Measurements from ENCODE around the gene MRTFA. TPM values are rescaled to one million over a fixed set of nuclear protein-coding genes. Genes with fewer than 3 reads are reported as not detected.

MRTFA gene
- total RNA-seq, 1 donor from 2014 or later = 47.8 TPM

DNA sequence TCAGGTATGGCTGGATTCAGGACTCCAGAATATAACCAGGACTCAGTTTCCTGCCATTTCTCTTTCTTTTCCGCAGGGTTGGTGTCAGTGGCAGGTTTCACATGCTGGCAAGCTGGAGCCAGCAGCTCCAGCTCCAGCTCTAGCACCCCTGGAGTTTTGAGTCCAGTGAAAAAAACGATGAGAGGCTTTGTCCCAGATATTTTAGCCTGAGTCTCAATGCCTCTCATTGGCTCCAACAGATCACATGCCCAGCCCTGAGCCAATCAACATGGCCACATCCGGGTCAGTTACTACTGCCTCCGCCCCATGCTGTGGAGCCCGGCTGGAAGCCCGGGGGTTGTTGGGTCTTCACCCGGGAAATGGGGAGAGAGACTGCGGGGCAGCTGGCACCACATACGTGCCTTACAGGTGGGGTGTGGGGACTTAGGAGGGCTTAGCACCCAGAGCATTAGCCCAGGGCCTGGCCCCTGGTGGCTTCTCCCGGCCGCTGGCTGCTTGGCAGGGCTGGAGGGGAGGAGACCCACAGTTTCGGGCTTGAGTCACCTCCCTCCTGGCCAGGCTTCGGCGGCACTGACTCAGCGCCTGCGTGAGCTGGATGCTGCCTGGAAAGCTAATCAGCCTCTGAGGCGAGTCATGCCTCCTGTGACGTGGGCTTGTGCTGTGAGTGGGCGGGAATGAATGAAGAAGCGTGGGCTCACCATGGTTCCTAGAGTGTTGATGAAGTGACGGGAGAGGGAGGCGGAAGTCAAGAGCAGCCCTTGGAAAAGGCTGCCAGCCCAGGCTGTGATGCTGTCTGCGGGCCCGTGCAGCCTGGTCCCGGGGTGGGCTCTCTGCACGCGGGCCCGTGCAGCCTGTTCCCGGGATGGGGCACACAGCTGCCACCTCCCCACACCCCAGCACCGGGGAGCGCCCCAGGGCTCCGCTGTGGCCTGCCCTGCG lies 15.3 kb upstream of the MRTFA start:
- peak; percentile 71 for DNase-seq (ENCODE audit: low spot score)
- intact Hi-C loops (cut with micrococcal nuclease) = loop anchor here (1.0 to 2.0 kb wide), 5 partner anchors 15 to 299 kb away; partner anchors contain the start of gene RBX1
- H3K27ac Mint-ChIP-seq = peak overlapping the region; percentile 91
- H3K27me3 Mint-ChIP-seq (ENCODE audit: insufficient read depth) = no peaks in the 10 kb centered on the region
- no peaks in the 10 kb centered on the region for H3K36me3 Mint-ChIP-seq (ENCODE audit: low read depth)
- peak overlapping the region; percentile 72 for H3K4me3 Mint-ChIP-seq
- peaks cover 32% of the 10 kb centered on the region for H3K4me1 Mint-ChIP-seq (ENCODE audit: low read depth)
- no peaks in the 10 kb centered on the region for H3K9me3 Mint-ChIP-seq

DNA sequence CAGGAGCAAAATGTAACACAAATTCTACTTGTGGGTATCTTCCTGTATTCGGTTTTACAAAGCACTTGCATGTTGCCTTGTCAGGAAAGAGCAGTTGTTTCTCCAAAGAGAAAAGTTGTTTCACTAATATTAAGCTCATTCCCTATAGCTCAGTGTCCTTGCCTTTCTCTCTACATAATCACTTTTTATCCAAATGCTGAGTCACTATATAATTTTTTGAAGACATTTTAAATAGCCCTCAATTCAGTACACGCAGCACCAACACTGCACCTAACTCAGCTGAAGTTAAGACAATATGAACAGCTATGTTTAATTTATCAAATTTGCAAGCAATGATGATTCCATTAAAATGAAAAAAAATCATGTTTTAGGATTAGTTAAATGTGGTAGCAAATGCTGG lies 14.5 kb upstream of the MRTFA start:
- Mint-ChIP-seq H3K27me3 (ENCODE audit: insufficient read depth) (no peaks in the 10 kb centered on the region), H3K4me3 (no peak overlapping the region), H3K4me1 (ENCODE audit: low read depth) (peaks cover 37% of the 10 kb centered on the region), H3K36me3 (ENCODE audit: low read depth) (no peaks in the 10 kb centered on the region), H3K9me3 (no peaks in the 10 kb centered on the region), H3K27ac (no peak overlapping the region)
- DNase-seq (ENCODE audit: low spot score) = no peak
- intact Hi-C loops (cut with micrococcal nuclease) = no loop called here

DNA sequence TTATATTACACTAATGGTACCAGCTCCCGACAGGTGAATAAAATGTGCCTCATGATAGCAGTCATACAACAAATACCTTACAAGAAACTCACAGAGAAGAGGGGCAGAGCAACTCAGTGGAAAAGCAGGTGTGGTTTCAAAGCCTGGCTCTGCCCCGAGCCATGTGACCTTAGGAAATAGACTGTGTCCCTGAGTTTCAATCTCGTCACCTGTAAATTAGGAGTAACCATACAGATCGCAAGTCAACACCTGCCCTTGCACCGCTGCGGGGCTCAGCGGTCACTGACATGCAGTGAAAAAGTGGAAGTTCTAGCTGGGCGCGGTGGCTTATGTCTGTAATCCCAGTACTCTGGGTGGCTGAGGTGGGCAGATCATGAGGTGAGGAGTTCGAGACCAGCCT lies 11.9 kb upstream of the MRTFA start:
- H3K4me3 Mint-ChIP-seq = no peak overlapping the region
- intact Hi-C loops (cut with micrococcal nuclease) = no loop called here
- H3K9me3 Mint-ChIP-seq = no peaks in the 10 kb centered on the region

DNA sequence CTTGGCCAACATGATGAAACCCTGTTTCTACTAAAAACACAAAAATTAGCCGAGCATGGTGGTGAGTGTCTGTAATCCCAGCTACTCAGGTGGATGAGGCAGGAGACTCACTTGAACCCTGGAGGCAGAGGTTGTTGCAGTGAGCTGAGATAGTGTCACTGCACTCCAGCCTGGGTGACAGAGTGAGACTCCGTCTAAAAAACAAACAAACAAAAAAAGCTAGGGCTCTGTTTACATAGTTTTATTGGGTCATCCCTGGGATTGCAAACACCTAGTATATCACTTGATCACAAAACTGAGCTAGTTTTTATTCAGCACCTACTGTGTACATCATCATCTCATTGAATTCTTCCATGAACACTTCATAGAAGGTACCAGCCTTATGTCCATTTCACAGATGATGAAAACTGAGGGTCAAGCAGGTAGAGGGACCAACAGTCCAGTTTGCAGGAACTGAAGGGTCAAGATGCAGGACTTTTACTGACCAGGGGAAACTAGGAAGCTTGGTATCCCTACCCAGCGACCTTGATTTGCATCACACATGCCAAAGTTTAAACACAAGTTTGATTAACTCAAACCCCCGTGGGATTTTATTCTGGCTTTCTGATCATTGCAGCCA lies 9.2 kb upstream of the MRTFA start:
- Mint-ChIP-seq H3K4me1 (ENCODE audit: low read depth) (peaks cover 20% of the 10 kb centered on the region), H3K27ac (no peak overlapping the region), H3K36me3 (ENCODE audit: low read depth) (no peaks in the 10 kb centered on the region), H3K4me3 (no peak overlapping the region), H3K9me3 (no peaks in the 10 kb centered on the region), H3K27me3 (ENCODE audit: insufficient read depth) (no peaks in the 10 kb centered on the region)
- intact Hi-C loops (cut with micrococcal nuclease) = loop anchor here (1.0 to 2.0 kb wide), 4 partner anchors 9 to 253 kb away; partner anchors contain the start of gene MRTFA
- no peak for DNase-seq (ENCODE audit: low spot score)

More for the DNA sequence above, 11.9 kb upstream of the MRTFA start:
- no peaks in the 10 kb centered on the region for H3K27me3 Mint-ChIP-seq (ENCODE audit: insufficient read depth)
- H3K27ac Mint-ChIP-seq = peak overlapping the region; percentile 40
- H3K36me3 Mint-ChIP-seq (ENCODE audit: low read depth) = no peaks in the 10 kb centered on the region
- no peak for DNase-seq (ENCODE audit: low spot score)
- H3K4me1 Mint-ChIP-seq (ENCODE audit: low read depth) = peaks cover 40% of the 10 kb centered on the region

DNA sequence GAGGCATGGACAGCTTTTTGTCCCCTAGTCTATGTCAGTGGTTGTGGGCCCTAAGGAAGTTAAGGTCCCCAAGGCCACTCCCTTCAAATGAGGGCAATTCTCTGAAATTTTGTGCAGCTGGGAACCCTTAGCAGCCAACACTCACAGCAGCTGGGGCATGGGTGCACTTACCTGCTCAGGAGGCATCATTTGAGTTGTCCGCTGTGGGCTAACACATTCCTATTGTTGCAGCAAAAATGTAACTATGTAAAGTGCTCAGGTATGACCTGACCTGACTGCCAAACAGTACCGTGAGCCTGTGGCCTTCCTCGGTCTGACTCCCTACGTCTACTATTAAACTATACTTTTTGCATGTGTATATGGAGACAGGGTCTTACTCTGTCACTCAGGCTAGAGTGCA lies 5.8 kb upstream of the MRTFA start:
- Mint-ChIP-seq H3K9me3 (no peaks in the 10 kb centered on the region), H3K36me3 (ENCODE audit: low read depth) (peaks cover 1% of the 10 kb centered on the region), H3K4me3 (no peak overlapping the region), H3K27ac (no peak overlapping the region), H3K27me3 (ENCODE audit: insufficient read depth) (no peaks in the 10 kb centered on the region), H3K4me1 (ENCODE audit: low read depth) (peaks cover 14% of the 10 kb centered on the region)
- intact Hi-C loops (cut with micrococcal nuclease) = no loop called here
- no peak for DNase-seq (ENCODE audit: low spot score)

DNA sequence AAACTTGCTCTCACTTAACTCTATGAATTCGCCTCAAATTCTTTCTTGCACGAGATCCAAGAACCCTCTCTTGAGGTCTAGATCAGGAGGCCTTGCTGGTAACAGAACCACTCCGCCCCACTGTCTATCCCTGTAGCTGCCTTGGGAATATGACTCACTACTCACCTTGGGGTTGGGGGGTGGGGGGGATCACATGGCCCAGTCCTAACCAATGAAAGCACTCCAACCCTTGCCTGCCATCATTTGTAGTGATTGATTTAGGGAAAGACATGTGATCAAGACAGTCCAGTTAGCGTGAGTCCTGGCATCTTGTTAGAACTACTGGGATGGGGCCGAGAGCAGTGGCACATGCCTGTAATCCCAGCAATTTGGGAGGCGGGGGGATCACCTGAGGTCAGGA lies 4.8 kb upstream of the MRTFA start:
- intact Hi-C loops (cut with micrococcal nuclease) = no loop called here
- H3K4me3 Mint-ChIP-seq = no peak overlapping the region
- DNase-seq (ENCODE audit: low spot score) = no peak
- H3K27ac Mint-ChIP-seq = no peak overlapping the region
- H3K27me3 Mint-ChIP-seq (ENCODE audit: insufficient read depth) = no peaks in the 10 kb centered on the region
- H3K9me3 Mint-ChIP-seq = no peaks in the 10 kb centered on the region
- peaks cover 10% of the 10 kb centered on the region for H3K4me1 Mint-ChIP-seq (ENCODE audit: low read depth)
- H3K36me3 Mint-ChIP-seq (ENCODE audit: low read depth) = peaks cover 1% of the 10 kb centered on the region

DNA sequence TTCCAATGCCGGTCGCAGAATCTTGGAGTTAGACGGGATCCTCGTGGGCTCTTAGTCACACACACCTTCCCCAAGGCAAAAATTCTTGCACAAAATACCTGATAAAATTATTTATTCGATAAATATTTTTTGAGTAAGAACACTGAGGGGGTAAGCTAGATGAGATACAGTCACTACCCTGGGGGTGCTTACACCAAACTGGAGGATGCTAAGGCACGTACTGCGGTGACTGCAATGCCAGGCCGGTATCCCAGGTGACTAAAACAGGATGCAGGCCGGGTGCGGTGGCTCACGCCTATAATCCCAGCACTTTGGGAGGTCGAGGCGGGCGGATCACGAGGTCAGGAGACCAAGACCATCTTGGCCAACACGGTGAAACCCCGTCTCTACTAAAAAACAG lies 1.7 kb upstream of the MRTFA start:
- H3K27me3 Mint-ChIP-seq (ENCODE audit: insufficient read depth) = no peaks in the 10 kb centered on the region
- intact Hi-C loops (cut with micrococcal nuclease) = loop anchor here (5.0 to 10.0 kb wide), 3 partner anchors 314 to 733 kb away; partner anchors contain the start of genes GRAP2 and RBX1
- no peaks in the 10 kb centered on the region for H3K9me3 Mint-ChIP-seq
- DNase-seq (ENCODE audit: low spot score) = no peak
- H3K4me3 Mint-ChIP-seq = no peak overlapping the region
- H3K27ac Mint-ChIP-seq = no peak overlapping the region
- peaks cover 1% of the 10 kb centered on the region for H3K36me3 Mint-ChIP-seq (ENCODE audit: low read depth)
- H3K4me1 Mint-ChIP-seq (ENCODE audit: low read depth) = peaks cover 23% of the 10 kb centered on the region

DNA sequence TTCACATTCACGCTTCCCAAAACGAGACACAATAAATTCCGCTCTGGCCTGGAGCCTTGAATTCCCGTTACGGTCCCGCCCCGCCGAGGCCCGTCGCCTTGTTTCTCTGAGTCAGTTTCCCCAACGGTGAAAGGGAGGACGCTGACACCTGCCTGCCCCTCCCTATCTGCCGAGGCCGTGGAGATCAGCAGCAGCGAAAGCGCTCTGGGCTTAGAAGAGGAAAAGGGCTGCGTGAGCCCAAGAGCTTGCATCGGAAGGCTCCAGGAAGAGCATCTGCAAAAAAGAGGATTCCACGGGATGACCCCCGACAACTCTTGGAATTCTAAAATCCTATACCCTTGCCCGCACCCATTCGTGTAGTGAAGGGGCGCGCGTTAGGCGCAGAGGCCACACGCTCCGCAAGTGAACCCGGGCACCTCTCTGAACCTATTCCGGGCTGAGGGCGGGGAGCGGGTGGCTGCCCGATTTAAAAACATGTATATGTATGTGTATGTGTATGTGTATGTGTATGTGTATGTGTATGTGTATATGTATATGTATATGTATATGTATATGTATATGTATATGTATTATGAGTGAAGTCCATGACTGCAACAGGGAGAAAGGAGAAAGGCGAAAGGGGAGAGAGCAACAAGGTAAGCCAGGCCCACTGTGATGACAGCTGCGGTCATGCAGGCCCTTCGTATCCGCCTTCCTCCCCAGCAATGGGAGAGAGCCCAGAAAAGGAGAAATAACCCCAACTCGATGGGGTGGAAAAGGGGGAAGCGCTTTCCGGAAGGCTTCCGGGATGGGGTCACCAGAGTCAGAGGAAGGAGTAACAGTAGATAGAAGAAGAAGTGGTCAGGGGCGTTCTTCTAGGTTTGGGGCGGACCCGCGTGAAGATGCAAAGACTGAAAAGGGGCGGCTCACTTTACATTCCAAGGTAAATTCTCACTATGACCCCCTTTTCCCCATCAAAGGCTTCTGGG lies 948 bp upstream of the MRTFA start:
- intact Hi-C loops (cut with micrococcal nuclease) = loop anchor here (1.0 to 10.0 kb wide), 11 partner anchors 15 to 1105 kb away; partner anchors contain the start of genes GRAP2, RBX1, RPS19BP1 and SGSM3
- H3K4me3 Mint-ChIP-seq = peak overlapping the region; percentile 94
- H3K27me3 Mint-ChIP-seq (ENCODE audit: insufficient read depth) = no peaks in the 10 kb centered on the region
- no peaks in the 10 kb centered on the region for H3K9me3 Mint-ChIP-seq
- peaks cover 1% of the 10 kb centered on the region for H3K36me3 Mint-ChIP-seq (ENCODE audit: low read depth)
- H3K27ac Mint-ChIP-seq = peak overlapping the region; percentile 94
- peaks cover 23% of the 10 kb centered on the region for H3K4me1 Mint-ChIP-seq (ENCODE audit: low read depth)
- DNase-seq (ENCODE audit: low spot score) = peak; percentile 29

DNA sequence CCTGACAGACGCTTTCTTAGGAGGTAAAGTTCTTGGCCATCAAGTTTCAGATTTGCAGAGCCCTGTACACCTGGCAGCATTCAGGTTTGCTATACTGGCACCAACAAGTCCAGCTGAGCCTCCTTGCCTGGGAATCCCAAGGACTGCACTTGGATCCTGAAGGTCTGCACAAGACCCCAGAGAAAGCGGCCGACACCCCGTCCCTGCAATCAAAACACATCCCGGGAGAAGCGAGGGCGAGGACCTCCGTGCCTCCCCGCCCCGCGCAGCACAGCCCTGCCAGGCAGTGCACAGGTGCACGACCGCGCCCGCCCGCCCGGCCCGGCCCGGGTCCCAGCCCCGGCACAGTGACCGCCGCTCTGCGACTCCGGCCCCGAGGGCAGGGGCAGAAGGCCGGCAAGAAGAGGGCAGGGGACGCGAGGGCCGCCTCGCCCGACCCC lies 559 bp downstream of the MRTFA start:
- intact Hi-C loops (cut with micrococcal nuclease) = loop anchor here (1.0 to 10.0 kb wide), 13 partner anchors 10 to 1103 kb away; partner anchors contain the start of genes GRAP2, RANGAP1, RBX1 and RPS19BP1
- no peak for DNase-seq (ENCODE audit: low spot score)
- Mint-ChIP-seq H3K4me3 (peak overlapping the region; percentile 91), H3K4me1 (ENCODE audit: low read depth) (peaks cover 32% of the 10 kb centered on the region), H3K27me3 (ENCODE audit: insufficient read depth) (no peaks in the 10 kb centered on the region), H3K9me3 (no peaks in the 10 kb centered on the region), H3K36me3 (ENCODE audit: low read depth) (peaks cover 3% of the 10 kb centered on the region), H3K27ac (peak overlapping the region; percentile 40)

DNA sequence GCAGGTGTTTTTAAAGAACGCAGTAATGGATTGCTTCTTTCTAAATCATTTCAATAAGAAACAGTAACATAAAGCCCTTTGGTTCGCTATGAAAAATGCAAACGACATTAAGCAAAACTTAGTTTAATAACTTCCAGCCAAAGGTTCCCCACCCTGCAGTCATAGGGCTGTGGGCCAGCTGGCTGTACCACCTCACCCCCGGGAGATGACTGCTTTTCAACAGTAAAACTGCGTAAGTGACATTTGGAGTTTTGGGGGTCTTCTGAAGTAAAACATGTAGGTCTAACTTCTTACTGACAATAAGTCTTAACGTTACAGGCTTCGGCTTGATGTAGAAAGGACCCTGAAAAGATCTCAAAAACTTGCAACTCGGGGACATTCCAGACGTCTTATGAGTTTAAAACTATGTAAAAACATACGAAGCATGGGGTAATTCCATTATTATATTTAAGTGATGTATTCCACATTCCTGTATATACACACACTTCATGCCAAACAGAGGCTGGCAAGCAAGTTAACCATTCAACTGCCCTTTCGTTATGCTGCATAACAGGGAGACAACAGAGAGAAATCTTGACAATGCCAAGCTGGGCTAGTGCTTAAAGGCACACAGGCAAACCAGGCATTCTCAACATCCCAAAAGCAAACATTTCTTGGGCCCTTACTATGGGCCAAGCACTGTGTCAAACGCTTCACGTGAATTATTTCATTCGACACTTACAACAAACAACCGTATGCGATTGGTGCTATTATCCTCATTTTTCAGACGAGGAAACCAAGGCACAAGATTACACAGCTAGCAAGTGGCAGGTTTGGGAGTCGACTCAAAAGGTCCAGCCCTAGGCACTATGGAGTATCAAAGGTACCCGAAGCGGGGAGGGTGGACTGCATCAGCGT lies 1.2 kb downstream of the MRTFA start:
- H3K4me3 Mint-ChIP-seq = peak overlapping the region; percentile 91
- H3K27me3 Mint-ChIP-seq (ENCODE audit: insufficient read depth) = no peaks in the 10 kb centered on the region
- peak overlapping the region; percentile 40 for H3K27ac Mint-ChIP-seq
- intact Hi-C loops (cut with micrococcal nuclease) = loop anchor here (5.0 to 10.0 kb wide), 3 partner anchors 317 to 730 kb away; partner anchors contain the start of genes GRAP2 and RBX1
- H3K9me3 Mint-ChIP-seq = no peaks in the 10 kb centered on the region
- H3K36me3 Mint-ChIP-seq (ENCODE audit: low read depth) = peaks cover 3% of the 10 kb centered on the region
- H3K4me1 Mint-ChIP-seq (ENCODE audit: low read depth) = peaks cover 35% of the 10 kb centered on the region
- DNase-seq (ENCODE audit: low spot score) = no peak

DNA sequence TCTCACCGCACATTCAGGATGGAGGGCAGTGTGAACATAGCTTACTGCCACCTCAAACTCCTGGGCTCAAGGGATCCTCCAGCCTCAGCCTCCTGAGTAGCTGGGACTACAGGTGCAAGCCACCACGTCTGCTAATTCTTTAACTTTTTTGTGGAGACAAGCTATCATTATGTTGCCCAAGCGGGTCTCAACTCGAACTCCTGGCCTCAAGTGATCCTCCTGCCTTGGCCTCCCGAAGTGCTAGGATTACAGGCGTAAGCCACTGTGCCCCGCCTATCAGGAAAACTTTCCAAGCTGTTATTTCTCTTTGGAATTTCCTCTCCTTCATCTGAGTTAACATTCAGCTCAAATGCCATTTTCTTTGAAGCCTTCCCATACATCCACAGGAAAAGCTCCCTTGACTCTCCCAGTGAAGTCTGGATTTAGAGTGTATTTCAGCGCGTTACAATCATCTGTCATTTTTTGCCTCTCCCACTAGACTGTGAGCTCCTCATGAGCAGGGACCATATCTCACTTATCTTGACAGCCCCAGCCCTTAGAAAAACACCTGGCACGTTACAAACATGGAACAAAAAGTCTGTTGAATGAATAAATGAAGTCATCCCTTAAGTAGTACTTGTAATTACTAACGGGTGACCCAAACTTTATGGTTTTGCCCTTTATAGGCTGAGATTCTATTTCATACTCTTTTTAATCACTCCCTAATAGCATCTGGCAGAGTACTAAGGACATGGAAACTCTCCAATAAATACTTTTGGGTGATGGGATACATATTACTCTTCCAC lies 2.2 kb downstream of the MRTFA start:
- Mint-ChIP-seq H3K36me3 (ENCODE audit: low read depth) (peaks cover 3% of the 10 kb centered on the region), H3K27me3 (ENCODE audit: insufficient read depth) (no peaks in the 10 kb centered on the region), H3K4me1 (ENCODE audit: low read depth) (peaks cover 35% of the 10 kb centered on the region), H3K9me3 (no peaks in the 10 kb centered on the region), H3K27ac (no peak overlapping the region), H3K4me3 (peak overlapping the region; percentile 91)
- no peak for DNase-seq (ENCODE audit: low spot score)
- intact Hi-C loops (cut with micrococcal nuclease) = loop anchor here (10.0 kb wide), 2 partner anchors 590 to 730 kb away; partner anchors contain the start of gene GRAP2
